ENCODE results near the gene CTU2. TPM values are rescaled to one million over a fixed set of nuclear protein-coding genes. Genes with fewer than 3 reads are reported as not detected.

CTU2 gene
- total RNA-seq, 4 donors from 2014 or later, result 2.8 to 5.6 (median 4.2) TPM; not detected in 1

DNA sequence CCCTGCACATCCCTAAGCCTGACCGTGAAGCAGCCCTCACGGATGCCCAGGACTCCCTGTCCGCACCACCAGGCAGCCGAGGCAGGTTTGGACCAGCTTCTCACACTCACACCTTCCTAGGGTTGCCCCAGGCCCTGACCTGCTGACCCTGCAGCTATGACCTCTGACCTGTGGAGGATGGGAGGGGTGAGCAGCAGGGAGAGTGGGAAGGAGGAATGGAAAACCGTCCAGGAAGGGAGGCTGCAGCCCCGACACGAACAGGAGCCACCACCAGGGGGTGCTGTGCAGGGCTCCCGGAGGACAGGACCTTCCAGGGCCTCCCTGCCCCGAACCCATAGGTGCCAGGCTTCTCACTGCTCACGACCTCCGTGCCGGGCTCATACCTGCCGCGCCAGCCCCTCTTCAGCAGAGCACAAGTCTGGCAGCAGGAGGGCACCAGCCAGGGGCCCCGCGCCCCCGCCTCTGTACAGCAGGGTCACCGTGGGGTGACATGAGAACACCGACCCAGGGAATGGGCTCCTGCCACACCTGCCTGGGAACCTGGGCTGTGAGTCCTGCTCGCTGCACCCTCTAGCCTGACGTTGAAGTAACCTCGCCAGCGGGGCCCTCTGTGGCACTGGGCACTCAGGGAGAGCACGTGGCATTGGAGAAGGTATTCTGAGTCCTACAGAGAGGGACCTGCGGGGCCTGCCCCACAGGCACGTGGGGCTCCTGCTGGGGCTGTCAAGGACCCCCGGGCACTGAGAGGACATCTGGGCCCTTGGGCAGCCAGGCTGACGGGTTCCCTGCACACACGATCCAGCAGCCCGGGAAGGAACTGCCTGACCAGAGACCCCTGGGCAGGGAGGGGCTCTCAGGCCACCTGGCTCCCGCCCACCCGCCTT, 37.6 kb downstream of the CTU2 start:
- H3K4me3 ChIP-seq, result no peak overlapping the region
- TF ChIP-seq EP300 (IDR thresholded peaks at IDR 0.05; ENCODE audit: low read depth), result no peak
- no peak for TF ChIP-seq POLR2A (IDR thresholded peaks at IDR 0.05)
- TF ChIP-seq, protein P1, sequence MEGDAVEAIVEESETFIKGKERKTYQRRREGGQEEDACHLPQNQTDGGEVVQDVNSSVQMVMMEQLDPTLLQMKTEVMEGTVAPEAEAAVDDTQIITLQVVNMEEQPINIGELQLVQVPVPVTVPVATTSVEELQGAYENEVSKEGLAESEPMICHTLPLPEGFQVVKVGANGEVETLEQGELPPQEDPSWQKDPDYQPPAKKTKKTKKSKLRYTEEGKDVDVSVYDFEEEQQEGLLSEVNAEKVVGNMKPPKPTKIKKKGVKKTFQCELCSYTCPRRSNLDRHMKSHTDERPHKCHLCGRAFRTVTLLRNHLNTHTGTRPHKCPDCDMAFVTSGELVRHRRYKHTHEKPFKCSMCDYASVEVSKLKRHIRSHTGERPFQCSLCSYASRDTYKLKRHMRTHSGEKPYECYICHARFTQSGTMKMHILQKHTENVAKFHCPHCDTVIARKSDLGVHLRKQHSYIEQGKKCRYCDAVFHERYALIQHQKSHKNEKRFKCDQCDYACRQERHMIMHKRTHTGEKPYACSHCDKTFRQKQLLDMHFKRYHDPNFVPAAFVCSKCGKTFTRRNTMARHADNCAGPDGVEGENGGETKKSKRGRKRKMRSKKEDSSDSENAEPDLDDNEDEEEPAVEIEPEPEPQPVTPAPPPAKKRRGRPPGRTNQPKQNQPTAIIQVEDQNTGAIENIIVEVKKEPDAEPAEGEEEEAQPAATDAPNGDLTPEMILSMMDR (IDR thresholded peaks at IDR 0.05), result peak; percentile 87 to 93 (median 92)
- H3K27me3 ChIP-seq, result no peaks in the 10 kb centered on the region
- in situ Hi-C loops (cut with MboI; ENCODE audit: low pct_ligation_motif_present in 1 of 4, low pct_unique_long_range_greater_than_20kb in 1 of 4, low sequenced_read_pairs in 3 of 4) (loop anchor here in 1 of 4 donors (25.0 kb wide), 1 partner anchor 468 kb away; the partner anchor contains the start of genes SLC22A31 and ZNF778), intact Hi-C loops (cut with DNase I; ENCODE audit: low total_unique reads) (loop anchor here (5.0 kb wide), 1 partner anchor 43 kb away; the partner anchor contains the start of gene PIEZO1)
- WGBS, 2 donors (ENCODE audit: low coverage in 1 of 2), result 47% methylated on average over 28 of the region's 32 CpGs; no CpG with 5 or more reads in 1 of the 2 donors
- peak overlapping the region in 3 of 4 donors; percentile 14 to 45 (median 40) for H3K27ac ChIP-seq
- DNase-seq, result peak; percentile 87
- H3K36me3 ChIP-seq, result peaks cover 0 to 5% (median 0%) of the 10 kb centered on the region in 4 donors
- no peaks in the 10 kb centered on the region for H3K9me3 ChIP-seq
- peaks cover 21 to 35% (median 29%) of the 10 kb centered on the region in 4 donors for H3K4me1 ChIP-seq

DNA sequence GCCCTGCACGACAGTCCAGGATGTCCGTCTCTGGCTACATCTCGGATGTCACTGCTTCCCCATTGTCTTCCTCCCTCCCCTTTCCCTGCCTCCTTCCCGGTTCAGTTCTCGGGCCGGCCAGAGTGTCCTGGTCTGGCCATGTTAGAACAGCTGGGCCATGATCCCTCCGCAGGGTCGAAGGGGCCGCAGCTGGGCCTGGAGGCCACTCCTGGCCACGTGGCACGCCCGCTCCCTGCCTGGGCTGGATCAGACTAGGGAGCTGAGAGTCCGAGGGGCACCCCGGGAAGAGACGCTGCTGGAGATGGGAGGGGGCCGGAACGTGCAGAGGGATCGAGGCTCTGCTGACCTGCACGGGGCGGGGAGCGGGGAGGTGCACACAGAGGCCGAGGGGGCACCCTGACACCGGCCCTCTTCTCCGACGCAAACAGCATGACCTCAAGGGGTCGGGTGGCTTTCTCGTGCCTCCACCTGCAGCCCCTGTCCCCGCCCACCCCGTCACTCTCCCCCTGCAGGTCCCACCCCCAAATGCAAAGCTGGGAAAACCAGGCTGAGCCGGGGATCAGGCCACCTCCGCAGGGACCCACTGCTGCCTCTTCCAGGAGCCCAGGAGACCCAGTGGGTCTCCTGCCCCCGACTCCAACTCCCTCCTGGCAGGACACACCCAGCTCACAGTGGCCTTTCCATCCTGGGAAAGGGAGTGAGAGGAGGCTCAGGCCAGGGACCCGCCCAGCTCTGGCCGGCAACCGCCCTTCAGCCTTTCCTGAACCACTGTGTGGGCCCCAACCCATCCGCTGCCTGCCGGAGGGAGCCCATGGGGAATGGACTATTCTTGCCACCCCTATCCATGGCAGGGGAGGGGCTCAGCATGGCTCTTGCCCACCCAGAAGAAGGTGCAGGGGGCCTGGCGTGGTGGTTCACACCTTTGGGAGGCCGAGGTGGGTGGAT, 38.5 kb downstream of the CTU2 start:
- peaks cover 21 to 35% (median 29%) of the 10 kb centered on the region in 4 donors for H3K4me1 ChIP-seq

DNA sequence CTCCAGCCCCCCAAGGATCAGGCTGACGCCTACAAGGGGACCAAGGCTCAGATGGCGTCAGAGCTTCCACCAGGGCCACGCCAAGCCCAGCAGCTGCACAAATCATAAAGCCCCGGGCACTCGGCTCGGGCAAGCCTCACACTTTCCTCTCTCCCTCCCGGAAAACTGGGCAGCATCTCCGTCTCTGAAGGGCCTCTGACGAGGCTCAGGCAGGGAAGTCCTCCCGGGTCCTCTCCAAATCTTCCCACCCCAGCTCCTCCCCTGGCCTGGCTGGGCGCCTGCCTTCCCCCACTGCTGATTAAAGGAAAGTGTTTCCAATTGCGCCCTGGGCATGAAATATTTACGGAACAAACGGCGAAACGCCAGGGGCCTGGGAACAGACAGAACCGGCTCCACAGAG, 40.2 kb downstream of the CTU2 start:
- WGBS, 2 donors (ENCODE audit: low coverage in 1 of 2), result 40 to 72% methylated on average over 1 to 17 of the region's 17 CpGs
- no peaks in the 10 kb centered on the region for H3K27me3 ChIP-seq
- peak overlapping the region; percentile 62 to 83 (median 66) for H3K27ac ChIP-seq
- peaks cover 21 to 35% (median 31%) of the 10 kb centered on the region in 4 donors for H3K4me1 ChIP-seq
- no peaks in the 10 kb centered on the region for H3K36me3 ChIP-seq
- peak; percentile 49 for DNase-seq
- H3K4me3 ChIP-seq, result no peak overlapping the region
- in situ Hi-C loops (cut with MboI; ENCODE audit: low pct_ligation_motif_present in 1 of 4, low pct_unique_long_range_greater_than_20kb in 1 of 4, low sequenced_read_pairs in 3 of 4), result loop anchor here in 1 of 4 donors (25.0 kb wide), 1 partner anchor 466 kb away; the partner anchor contains the start of genes SLC22A31 and ZNF778
- TF ChIP-seq POLR2AphosphoS5 (IDR thresholded peaks at IDR 0.05), result peak in 1 of 3 donors; percentile 13
- TF ChIP-seq, protein P1 (IDR thresholded peaks at IDR 0.05), result no peak
- H3K9me3 ChIP-seq, result no peaks in the 10 kb centered on the region
- intact Hi-C loops (cut with DNase I; ENCODE audit: low total_unique reads), result no loop called here

More for the DNA sequence above, 38.5 kb downstream of the CTU2 start:
- H3K27me3 ChIP-seq, result no peaks in the 10 kb centered on the region
- peak overlapping the region in 3 of 4 donors; percentile 14 to 83 (median 32) for H3K27ac ChIP-seq
- intact Hi-C loops (cut with DNase I; ENCODE audit: low total_unique reads) (loop anchor here (5.0 kb wide), 1 partner anchor 42 kb away; the partner anchor contains the start of gene PIEZO1), in situ Hi-C loops (cut with MboI; ENCODE audit: low pct_ligation_motif_present in 1 of 4, low pct_unique_long_range_greater_than_20kb in 1 of 4, low sequenced_read_pairs in 3 of 4) (loop anchor here in 1 of 4 donors (25.0 kb wide), 1 partner anchor 467 kb away; the partner anchor contains the start of genes SLC22A31 and ZNF778)
- H3K36me3 ChIP-seq, result peaks cover 0 to 5% (median 0%) of the 10 kb centered on the region in 4 donors
- H3K4me3 ChIP-seq, result no peak overlapping the region
- TF ChIP-seq EP300 (IDR thresholded peaks at IDR 0.05; ENCODE audit: low read depth) (no peak), POLR2AphosphoS5 (IDR thresholded peaks at IDR 0.05) (no peak), POLR2A (IDR thresholded peaks at IDR 0.05) (no peak)
- TF ChIP-seq, protein P1 (IDR thresholded peaks at IDR 0.05), result no peak
- WGBS, 2 donors (ENCODE audit: low coverage in 1 of 2), result 76% methylated on average over 37 of the region's 39 CpGs; no CpG with 5 or more reads in 1 of the 2 donors
- H3K9me3 ChIP-seq, result no peaks in the 10 kb centered on the region
- no peak for DNase-seq

All from transverse colon (tissue), 4 donors.